GM18508 (cell line): ENCODE measurements around the gene SGCD.

Experiments used
- ATAC-seq: cut with Tn5 transposase; IDR thresholded peaks from one replicate; pipeline ENCODE4 v1.9.1; 2021; ENCODE audit warnings: moderate number of reproducible peaks; ENCODE audit not compliant: insufficient read depth, unreplicated experiment

The SGCD gene

DNA sequence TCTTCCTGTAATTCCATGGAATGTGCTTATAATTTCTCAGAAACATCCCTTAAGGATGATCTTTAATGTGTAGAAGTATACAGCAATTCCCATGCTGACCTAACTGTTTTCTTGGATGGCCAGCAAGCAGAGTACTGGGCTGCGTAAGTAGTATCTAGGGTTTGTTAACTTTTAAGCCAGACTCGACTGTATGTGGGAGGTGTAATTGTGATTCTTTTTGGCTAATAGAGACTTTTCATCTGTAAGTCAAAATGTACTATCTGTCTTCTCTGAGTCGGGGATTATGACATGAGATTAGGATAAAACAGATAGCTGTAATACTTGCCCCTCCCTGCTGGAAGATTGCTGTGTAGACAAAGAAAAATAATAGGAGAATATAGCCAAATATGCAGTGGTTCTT lies 169.3 kb downstream of the SGCD start:
- ATAC-seq: no peak

DNA sequence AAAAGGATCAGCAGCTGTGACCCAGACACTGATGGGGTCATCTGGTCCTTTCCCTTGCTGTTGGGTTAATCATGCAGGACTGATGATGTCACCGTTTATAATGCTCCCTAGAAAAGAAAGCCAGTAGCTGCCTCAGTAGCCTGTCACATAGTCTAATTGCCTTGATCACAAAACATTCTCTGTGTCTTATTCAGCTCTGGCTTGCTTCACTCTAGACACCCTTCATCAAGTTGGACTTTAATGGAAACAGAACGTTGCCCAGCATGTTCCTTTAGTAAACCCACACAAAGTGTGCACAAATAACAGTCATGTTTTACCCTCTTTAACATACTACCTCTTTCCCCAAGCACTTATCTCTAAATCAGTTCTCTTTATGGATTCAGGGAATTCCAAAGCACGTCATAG lies 170.8 kb downstream of the SGCD start:
- no peak for ATAC-seq

DNA sequence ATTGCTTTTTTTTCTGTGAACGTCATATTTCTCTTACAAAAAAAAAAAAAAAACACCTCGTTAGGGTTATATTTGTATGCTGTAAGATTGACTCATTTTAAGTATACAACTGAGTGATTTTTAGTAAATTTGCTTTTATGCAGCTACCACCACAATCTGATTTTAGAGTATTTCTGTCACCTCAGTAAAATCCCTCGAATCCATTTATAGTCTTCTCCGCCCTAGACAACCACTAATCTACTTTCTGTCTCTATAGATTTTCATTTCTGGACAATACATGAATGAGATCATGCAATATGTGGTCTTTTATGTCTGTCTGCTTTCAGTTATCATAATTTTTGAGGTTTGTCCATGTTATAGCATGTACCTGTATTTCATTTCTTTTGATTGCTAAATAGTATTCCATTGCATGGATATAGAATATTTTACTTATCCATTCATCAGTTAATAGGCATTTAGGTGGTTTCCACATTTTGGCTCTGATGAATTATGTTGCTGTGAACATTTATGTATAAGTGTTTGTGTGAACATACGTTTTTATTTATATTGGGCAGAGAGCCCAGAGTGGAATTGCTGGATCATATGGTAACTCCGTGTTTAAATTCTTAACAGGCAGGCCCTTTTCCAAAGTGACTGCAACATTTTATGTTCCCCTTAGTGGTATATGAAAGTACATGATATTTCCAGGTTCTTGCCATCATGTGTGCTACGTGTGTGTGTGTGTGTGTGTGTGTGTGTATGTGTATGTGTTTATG lies 171.4 kb downstream of the SGCD start:
- ATAC-seq: no peak

DNA sequence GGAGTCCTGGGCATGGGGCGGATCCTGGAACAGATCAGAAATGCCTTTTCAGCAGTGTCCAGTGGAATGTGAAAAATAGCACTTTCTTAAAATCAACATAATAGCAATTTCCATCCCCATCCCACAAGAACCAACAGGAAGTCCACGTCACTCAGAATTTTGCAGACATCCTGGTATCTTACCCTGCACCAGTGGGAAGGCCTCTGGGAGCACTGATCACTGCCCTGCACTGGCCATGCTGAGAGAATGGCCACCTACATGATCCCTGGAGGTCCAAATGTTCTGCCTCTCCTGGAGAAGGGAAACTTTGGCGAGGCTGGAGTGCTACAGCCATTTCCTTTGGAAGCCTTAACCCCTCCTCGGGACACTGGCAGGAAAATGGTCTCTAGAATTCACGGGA lies 173.8 kb downstream of the SGCD start:
- no peak for ATAC-seq

DNA sequence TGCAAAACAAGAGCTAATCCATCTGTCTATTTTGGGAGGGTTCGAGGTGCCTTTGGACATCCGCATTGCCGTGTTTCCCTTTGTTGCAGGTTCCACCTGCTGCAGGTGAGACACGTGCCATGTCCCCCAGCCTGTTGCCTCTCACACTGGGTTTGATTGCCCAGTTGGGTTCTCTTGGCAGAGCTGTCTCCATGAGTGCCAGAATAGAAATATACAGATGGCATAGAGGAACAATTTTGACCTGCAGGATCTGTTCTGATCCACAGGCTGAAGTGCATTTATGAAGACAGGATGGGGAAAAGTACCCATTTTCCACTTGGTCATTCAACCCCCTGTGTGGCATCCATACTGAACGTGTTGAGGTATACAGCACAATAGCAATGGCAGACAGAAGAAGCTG lies 178.1 kb downstream of the SGCD start:
- ATAC-seq: no peak

DNA sequence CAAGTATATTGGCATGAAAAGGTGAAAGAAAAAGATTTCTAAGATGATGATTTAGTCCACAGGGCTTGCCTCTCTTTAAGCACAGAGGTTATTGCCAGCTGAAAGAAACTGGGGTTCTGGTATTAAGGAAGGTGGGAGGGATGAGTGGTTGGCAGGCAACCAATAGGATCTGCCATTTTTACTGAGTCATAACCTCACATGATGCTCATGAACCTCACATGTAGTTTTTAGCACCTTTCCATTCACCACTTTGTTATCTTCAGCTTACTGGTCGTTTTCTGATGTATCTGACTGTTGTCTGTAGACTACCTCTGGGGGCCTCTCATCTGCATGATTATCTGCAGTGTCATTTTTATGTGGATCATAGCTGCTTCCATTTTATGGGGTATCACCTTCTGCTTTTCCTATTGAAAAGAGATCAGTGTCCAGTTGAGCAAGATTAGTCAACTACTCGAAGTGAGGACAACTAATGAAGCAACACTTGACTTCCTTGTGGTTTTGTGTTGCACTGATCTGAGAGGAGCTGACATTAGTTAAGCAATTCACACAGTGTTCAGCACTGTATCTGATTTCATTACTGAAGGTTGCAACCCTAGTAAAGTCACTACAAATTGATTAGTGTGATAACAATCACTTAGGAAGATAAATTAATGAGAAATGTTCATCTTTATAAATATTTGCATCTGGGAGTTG lies 186.3 kb downstream of the SGCD start:
- ATAC-seq: no peak

DNA sequence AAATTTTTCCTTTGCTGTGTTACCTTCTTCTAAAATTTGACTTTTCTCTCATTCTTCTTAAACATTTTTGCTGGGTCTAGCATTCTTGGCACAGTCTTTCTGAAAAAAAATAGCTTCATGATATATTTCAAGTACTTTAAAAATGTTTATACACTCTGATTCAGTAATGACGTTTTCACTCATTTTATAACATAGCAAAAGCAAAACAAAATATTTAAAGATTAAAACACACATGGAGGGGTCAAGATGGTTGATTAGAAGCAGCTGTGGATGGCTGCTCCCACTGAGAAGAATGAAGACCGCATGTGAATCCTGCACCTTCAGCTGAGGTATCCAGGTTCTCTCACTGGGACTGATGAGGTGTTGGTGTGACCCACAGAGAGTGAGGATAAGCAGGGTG lies 188.2 kb downstream of the SGCD start:
- no peak for ATAC-seq

DNA sequence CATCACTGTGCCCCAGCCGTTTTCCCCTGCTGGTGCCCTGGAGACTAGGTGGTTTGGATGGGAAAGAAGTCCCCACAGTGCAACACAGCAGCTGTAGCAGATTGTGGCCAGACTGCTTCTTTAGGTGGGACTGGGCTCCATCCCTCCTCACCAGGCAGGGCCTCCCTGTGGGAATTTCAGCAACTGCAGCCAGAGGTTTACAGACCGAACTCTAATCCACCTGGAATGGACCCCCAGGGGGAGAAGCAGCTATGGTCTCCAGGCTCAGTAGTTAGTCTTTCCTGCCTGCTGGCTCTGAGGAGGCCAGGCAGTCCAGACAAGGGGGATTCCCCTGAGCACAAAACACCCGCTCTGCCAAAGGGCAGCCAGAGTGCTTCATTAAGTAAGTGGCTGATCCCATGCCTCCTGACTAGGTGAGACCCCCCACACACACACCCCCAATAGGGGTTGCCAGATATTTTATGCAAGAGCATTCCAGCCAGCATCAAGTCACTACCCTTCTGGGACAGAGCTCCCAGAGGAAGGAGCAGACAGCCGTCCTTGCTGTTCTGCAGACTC lies 188.9 kb downstream of the SGCD start:
- ATAC-seq: no peak

DNA sequence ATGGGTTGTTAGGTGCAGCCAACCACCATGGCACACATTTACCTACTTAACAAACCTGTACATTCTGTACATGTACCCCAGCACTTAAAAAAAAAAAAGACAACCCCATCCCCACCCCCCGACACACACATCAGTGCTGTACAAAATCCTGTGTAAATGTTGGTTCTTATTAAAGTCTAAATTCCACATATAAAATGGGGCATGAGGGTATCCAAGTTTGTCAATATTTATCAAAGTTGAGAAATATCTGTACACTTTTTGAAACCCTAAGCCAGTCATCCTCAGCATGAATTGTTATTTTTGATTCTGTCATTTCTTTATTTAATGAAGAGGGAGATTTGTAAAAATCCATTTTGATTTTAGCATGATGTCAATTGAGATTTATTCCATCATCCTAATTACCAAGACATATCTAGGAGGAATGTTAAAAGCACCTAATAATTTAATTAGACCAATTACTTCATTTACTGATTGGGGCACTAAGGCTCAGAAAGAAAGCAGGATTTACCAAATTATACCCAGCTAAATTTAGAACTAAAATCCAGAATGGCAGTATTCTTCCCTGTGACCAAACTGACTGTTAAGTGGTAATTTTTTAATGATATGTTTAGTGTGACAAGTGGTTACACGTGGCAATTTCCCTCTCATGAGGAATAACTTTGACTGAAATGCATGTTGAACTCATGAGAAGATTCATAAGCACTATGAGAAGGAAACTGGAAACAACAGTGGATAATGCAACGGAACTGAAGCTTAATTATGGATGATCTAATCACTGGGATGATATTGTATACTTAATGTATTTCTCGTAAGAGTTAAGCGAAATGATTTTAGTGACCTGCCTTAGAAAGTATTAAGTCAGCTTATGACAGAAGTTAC lies 195.9 kb downstream of the SGCD start:
- ATAC-seq: no peak

DNA sequence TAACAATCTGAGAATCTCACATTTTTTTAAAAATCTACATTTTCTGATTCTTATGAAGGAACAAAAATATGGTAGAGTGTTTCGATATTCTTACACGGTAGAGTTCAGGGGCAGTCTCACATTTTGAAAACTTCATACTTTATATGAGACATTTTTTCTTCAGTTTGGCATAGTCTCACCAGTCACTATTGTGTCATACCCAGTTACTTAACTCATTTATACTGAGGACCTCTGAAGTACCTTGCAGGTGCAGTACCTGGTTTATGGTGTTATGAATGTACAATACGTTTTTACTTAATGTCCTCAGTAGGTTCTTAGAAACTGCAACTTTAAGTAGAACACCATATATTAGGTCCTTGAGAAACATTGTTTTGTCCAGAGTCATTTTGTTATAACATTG lies 196.6 kb downstream of the SGCD start:
- ATAC-seq: no peak

DNA sequence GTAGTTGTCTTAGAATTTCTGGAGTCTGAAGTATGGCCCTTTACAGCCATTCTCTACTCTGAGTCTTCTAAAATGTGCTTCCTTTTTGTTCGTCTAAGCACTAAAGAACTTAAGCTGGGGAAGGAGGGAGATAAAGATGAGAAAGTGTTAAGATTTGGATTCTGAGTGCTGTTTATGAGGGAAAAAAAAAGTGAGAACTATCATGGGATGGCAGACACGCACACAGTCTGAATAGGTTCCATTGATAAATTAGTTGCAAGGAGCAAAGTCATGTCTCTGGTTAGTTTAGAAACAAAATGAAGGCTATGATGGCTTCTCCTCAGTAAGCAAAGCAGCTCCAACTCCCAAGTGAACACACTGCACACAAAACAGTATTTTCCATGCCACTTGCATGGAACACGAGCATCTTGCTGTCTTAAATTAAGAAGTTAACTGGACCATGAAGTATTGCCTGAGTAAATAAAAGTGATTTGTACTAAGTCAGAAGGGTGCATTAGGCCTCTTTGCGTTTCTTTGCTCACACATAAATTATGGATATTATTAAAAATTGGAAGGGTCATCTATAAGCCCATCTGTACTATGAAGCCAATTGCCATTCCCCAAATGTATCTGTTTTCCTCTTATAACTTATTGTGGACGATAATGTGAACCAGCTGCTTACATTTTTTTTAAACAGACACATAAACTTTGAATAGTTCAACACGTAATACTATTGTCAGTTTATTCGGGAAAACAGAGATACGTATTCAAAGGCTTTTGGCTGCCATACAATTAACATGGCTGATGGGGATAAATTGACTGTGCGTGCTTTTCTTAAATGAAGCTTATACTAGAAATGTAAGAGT lies 199.3 kb downstream of the SGCD start:
- no peak for ATAC-seq

DNA sequence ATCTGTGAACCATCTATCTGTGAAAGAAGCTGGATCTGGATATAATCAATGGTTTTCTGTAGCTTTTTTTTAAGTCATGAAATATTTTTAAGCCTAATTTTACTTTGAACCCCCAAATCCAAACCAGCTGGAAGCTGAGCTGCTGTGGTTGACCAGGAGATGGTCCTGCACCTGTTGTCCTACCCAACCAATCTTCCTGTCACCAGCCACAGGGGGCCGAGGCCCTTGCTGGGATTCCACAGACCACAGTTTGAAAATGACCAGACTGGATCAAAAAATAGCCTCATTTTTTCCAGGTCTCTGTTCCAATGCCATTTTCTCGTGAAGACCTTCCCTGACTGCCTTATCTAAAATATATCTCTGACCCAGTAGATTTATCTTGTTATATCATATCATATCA lies 200.6 kb downstream of the SGCD start:
- ATAC-seq: no peak

DNA sequence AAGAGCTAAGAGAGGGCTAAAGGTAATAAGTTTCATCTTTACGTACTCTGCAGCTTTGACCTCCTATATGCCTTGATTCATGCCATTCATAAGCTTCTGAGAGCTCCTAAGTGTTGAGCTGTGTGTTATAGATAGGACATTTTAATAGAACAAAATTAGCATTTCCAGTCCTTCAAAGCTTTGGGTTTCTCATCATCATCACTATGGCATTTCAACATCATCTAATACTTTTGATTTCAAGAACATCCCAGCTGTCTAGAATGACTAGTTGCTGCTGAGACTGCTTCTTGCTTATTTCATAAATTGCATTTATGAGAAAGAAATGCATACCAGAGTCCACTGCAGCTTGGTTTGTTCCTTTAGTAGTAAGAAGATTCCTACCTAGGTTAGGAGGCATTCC lies 201.7 kb downstream of the SGCD start:
- ATAC-seq: no peak

DNA sequence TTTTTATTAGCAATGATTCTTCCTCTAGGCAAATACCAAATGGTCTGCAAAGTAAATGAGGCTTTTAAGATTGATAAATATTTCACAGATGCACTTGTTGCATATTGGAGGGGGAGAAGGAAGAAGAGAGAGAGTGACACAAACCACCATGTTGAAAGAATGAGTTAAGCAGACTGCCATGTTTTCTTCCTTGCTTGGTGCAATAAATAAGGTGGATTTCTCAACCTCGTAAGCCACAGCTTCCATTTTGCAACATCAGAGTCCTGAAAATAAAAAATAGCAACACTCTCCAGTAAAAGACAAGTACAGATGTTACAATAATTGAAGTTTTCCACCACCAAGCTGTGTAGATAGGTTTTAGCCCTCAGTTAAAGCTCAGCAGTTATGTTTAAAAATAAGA lies 202.9 kb downstream of the SGCD start:
- ATAC-seq: no peak

DNA sequence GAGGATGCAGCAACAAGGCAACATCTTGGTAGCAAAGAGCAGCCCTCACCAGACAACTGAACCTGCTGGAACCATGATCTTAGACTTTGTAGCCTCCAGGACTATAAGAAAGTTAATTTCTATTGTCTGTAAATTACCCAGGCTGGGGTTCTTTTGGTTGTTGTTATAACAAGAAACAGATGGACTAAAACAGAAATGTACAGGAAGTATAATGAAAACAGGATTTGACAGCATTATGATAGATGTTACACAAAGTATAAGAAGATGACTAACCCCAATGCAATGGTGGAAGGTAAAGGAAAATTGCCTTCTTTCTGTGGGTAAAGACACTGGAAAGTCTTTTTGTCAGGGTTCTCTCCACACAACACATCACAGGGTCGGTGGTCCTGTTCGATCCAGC lies 204.2 kb downstream of the SGCD start:
- no peak for ATAC-seq

DNA sequence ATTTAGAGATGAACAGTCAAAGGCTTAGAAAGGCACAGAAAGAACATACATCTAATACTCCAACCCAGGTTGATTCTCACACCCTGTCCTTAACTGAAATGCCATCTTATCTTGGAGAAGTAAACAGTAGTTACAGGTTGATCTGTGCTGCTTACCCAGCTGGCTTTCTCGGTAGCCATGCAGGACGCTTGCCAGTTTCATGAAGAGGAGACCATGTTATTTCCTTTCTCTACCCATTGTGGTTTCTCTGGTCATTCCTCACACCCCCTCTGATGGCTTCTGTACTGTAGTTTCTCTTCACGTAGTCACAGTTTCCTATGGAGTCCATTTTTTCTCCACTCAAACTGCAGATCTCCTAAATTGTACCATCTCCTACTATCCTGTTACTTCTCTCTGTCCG lies 206.0 kb downstream of the SGCD start:
- no peak for ATAC-seq

DNA sequence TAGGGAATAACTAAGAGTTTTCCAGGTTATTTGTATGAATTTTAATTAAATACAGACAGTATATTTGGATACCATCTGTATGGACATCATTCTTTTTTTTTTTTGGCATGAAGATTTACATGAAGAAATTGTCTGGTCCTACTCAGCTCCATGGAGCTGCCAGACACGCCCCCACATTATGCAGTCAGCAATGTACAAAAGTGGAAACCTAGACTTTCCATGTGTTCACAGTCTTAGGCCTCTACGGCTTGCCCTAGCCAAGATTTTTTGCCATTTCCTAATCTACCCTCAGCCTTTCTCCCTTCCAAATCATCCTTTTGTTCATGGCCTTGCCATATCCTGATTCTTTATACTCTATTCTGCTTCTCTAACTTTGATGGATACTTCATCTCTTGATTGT lies 207.1 kb downstream of the SGCD start:
- no peak for ATAC-seq

DNA sequence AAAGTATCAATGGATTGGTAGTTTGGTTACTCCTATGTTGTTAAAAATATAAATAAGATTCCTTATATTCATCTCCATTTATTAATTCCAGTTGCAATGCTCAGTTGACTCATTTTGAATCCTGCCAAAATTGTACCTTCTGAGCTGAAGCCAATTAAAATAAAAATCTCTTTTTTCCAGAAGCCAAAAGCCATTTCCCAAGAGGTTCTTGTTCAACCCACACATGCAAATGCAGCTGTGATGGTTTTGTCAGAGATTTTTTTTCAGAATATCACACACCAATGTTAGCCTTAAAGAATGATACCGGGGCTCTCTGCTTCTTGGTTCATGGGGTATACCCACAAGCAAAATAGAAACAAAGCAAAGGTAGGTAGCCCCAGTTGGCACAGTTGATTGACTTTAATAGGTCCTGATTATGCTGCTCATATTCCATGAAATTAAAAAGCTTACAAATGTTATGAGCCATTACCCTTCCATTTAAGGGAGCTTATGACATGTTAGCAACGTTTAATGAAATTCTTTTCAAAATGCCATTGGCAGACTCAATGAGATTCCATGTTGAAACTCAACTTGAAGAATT lies 208.0 kb downstream of the SGCD start:
- ATAC-seq: no peak

DNA sequence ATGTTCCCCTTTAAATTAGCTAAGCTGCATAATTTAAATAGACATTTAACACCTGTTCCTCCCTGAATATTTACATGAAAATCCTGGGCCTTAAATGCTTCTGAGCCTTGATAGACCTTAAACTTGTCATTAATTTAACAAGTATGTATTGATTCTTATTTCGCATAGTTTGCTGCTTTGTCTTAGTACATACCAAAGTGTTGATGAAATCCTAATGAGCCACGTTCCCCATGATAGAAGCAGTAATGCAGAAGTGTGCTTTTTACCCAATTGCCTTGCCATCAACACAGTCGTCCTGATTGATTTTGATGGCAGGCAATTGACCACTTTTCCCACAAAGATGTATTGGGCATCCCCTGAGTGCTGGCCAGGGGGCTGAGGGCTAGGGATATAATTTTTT lies 213.5 kb downstream of the SGCD start:
- no peak for ATAC-seq

DNA sequence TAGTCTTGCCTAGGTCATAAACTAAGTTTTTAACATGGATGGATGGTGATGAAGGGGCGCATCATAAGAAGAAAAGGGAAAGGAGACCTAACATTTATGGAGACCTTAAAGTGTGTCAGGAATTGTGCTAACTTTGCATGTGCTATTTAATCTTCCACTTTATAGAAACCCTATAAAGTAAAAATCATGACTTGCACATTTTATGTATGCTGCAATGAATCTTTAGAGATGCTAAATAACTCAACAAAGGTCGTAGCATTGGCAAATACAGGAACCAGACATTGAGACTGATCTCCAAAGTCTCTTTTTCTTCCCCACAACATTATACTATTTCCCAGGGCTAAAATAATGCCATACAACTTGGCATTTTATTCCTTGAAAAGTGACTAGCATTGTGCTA lies 214.6 kb downstream of the SGCD start:
- ATAC-seq: no peak
